Trophoblast cell (in vitro differentiated cells and primary cell): ENCODE measurements around the gene ADRB2.
"Not testable (repeated sequence)": the region's sequence is repeated elsewhere in the genome, so short reads cannot be mapped to it uniquely, and the experiment has no call there.

ENCODE experiments used
- DNase-seq, 2 donors: peaks; one replicate each; pipeline ENCODE4 v3.0.0-alpha.2; 2016
- H2AFZ ChIP-seq: 2 replicates; pipeline ENCODE4 v1.6.1; 2013; ENCODE audit warnings: low read length, moderate library complexity, mild to moderate bottlenecking; ENCODE audit not compliant: insufficient read depth, poor library complexity
- H2AK5ac ChIP-seq: 2 replicates; pipeline ENCODE4 v1.6.1; 2013; ENCODE audit warnings: mild to moderate bottlenecking, low read length
- H2BK120ac ChIP-seq: 2 replicates; pipeline ENCODE4 v1.6.1; 2013; ENCODE audit warnings: low read length, mild to moderate bottlenecking, moderate library complexity; ENCODE audit not compliant: insufficient read depth, poor library complexity
- H2BK12ac ChIP-seq: 2 replicates; pipeline ENCODE4 v1.6.1; 2013; ENCODE audit warnings: mild to moderate bottlenecking, low read length, moderate library complexity
- H2BK5ac ChIP-seq: 2 replicates; pipeline ENCODE4 v1.6.1; 2013; ENCODE audit warnings: low read length, low read depth, moderate library complexity, mild to moderate bottlenecking; ENCODE audit not compliant: poor library complexity
- H3K14ac ChIP-seq: 2 replicates; pipeline ENCODE4 v1.6.1; 2013; ENCODE audit warnings: mild to moderate bottlenecking, low read length
- H3K18ac ChIP-seq: 2 replicates; pipeline ENCODE4 v1.6.1; 2013; ENCODE audit warnings: mild to moderate bottlenecking, low read length
- H3K23ac ChIP-seq: 2 replicates; pipeline ENCODE4 v1.6.1; 2013; ENCODE audit warnings: low read length
- H3K27ac ChIP-seq: 2 replicates; pipeline ENCODE4 v1.5.1; 2013; ENCODE audit warnings: low read depth, mild to moderate bottlenecking, inconsistent platforms, low read length, moderate library complexity
- H3K27me3 ChIP-seq: 2 replicates; pipeline ENCODE4 v1.6.1; 2013; ENCODE audit warnings: inconsistent platforms, mild to moderate bottlenecking, low read length, moderate library complexity; ENCODE audit not compliant: insufficient read depth
- H3K36me3 ChIP-seq, 2 experiments: 1 replicate in 1 of 2; 2 replicates in 1 of 2; pipeline ENCODE4 v1.6.1; 2013; ENCODE audit warnings: low read length in 2 of 2, mild to moderate bottlenecking in 2 of 2, moderate library complexity in 1 of 2; ENCODE audit not compliant: insufficient read depth in 2 of 2, control insufficient read depth in 1 of 2
- H3K4ac ChIP-seq: 2 replicates; pipeline ENCODE4 v1.6.1; 2013; ENCODE audit warnings: low read depth, mild to moderate bottlenecking, low read length, moderate library complexity
- H3K4me1 ChIP-seq, 2 experiments: 1 replicate in 1 of 2; 2 replicates in 1 of 2; pipeline ENCODE4 v1.6.1; 2013; ENCODE audit warnings: low read length in 2 of 2, mild to moderate bottlenecking in 2 of 2, moderate library complexity in 1 of 2; ENCODE audit not compliant: insufficient read depth in 2 of 2, control insufficient read depth in 1 of 2
- H3K4me2 ChIP-seq: 2 replicates; pipeline ENCODE4 v1.6.1; 2013; ENCODE audit warnings: inconsistent platforms, mild to moderate bottlenecking, low read length, moderate library complexity
- H3K4me3 ChIP-seq: 2 replicates; pipeline ENCODE4 v1.5.1; 2013; ENCODE audit warnings: mild to moderate bottlenecking, low read depth, low read length, inconsistent platforms
- H3K79me1 ChIP-seq: one replicate; pipeline ENCODE4 v1.6.1; 2013; ENCODE audit warnings: low read length
- H3K79me2 ChIP-seq: 2 replicates; pipeline ENCODE4 v1.6.1; 2013; ENCODE audit warnings: low read length, mild to moderate bottlenecking; ENCODE audit not compliant: control insufficient read depth, insufficient read depth, poor library complexity
- H3K9ac ChIP-seq: 2 replicates; pipeline ENCODE4 v1.6.1; 2013; ENCODE audit warnings: mild to moderate bottlenecking, low read length
- H3K9me3 ChIP-seq: 2 replicates; pipeline ENCODE4 v1.6.1; 2013; ENCODE audit warnings: low read depth, mild to moderate bottlenecking, control low read depth, inconsistent platforms, low read length; ENCODE audit not compliant: insufficient read depth
- H4K12ac ChIP-seq: 2 replicates; pipeline ENCODE4 v1.6.1; 2013; ENCODE audit warnings: low read depth, mild to moderate bottlenecking, low read length, moderate library complexity
- H4K8ac ChIP-seq: 2 replicates; pipeline ENCODE4 v1.6.1; 2013; ENCODE audit warnings: low read depth, mild to moderate bottlenecking, low read length, moderate library complexity
- H4K91ac ChIP-seq: one replicate; pipeline ENCODE4 v1.6.1; 2013; ENCODE audit warnings: low read depth, mild to moderate bottlenecking, low read length, moderate library complexity
- WGBS: extraction: QIAGEN DNeasy Blood & Tissue Kit; methylation state at CpG from one replicate; pipeline ENCODE4 v1.1.7; 2013; ENCODE audit warnings: missing lambda C conversion rate; ENCODE audit not compliant: insufficient read length, insufficient coverage; ENCODE audit errors: extremely low coverage; 5-methylcytosine and 5-hydroxymethylcytosine counted together

Gene ADRB2

GRCh38 chr5:148877436-148877835, 51.0 kb downstream of the ADRB2 start:
- H3K9me3 ChIP-seq, H2BK12ac ChIP-seq, H4K12ac ChIP-seq, H2BK5ac ChIP-seq, H3K79me2 ChIP-seq, H4K91ac ChIP-seq, H3K27me3 ChIP-seq, H3K36me3 ChIP-seq, H3K27ac ChIP-seq, H3K4me3 ChIP-seq, H3K79me1 ChIP-seq, H3K18ac ChIP-seq, H4K8ac ChIP-seq, DNase-seq, H3K9ac ChIP-seq, H3K4me2 ChIP-seq, H2AFZ ChIP-seq, H3K23ac ChIP-seq, H3K14ac ChIP-seq, H2BK120ac ChIP-seq, H2AK5ac ChIP-seq, H3K4me1 ChIP-seq, H3K4ac ChIP-seq: not testable (repeated sequence)
- WGBS: no CpG with 5 or more reads among the region's 5 CpGs
